Raji (cell line): ENCODE results near the gene GPR183.

ENCODE experiments used
- POLR2A ChIP-seq: IDR thresholded peaks from 2 replicates; pipeline ENCODE4 v1.6.1; 2011; ENCODE audit warnings: low read depth, low read length, control low read depth; ENCODE audit not compliant: insufficient read depth

The GPR183 gene

DNA sequence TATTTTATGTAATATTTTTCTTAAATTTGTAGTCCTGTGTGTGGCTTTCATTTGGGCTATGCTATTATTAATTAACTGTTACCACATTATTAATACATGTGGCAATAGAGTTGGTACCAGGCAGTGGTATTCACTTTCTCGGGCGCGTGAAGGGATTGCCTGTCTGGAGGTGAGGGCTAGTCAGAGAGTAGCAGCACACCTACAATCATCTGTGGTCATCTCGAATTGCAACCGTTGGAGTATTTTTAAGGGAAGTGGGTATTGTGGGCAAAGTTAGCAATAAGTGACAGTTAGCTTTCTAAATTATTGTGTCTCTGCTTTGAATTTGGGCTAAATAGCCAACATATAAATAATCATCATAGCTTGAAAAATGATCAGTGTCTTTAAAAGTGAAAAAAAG, 29.0 kb downstream of the GPR183 start:
- no peak for TF ChIP-seq POLR2A

DNA sequence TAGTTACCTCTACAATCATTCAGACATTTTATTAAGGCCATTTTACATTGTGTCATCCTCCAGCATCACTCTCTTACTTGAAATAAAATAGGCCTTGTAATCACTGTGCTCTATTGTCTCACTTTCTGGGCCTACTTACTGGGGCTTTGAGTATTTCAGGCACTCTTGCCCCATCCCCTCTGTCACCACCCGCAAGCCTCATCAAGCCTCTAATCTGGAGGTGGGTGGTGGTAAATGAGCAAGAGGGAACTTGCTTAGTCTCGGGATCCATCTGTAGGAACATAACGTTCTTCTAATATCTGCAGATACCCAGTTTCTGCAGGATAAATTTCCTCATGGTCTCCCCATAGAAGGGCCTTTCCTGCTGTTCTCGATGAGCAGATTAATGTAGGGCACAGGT, 29.6 kb downstream of the GPR183 start:
- no peak for TF ChIP-seq POLR2A

DNA sequence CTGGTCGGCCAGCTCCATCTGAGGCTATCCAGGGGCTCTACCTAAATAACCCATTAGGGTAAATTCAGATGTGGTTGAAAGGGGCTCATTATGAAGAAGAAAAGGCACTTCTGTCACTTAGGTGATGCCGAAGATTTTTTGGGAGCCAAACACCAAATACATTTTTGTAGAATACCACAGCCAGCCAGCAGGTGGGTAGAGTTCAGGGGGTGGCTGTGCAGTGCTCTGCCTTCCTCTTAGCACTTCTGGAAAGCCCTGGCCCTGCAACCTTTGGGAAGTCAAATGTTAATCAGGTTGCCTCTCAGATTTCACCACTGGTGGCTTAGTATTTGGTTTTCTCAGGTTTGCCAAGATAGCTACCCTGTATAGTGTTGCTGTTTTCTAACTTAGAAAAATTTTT, 30.5 kb downstream of the GPR183 start:
- no peak for TF ChIP-seq POLR2A

DNA sequence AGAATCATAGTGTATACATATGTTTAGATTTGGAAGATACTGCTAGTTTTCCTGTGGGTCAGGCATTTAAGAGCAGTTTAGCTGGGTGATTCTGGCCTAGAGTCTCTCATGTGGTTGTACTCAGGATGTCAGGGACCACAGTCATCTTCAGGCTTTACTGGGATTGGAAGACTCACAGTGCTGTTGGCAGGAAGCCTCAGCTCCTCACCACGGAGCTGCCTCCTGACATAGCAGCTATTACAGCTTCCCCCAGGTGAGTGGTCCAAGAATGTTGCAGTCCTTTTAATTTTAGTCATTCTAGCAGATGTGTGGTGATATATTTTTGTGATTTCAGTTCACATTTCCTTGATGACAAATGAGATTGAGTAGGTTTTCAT, 32.1 kb downstream of the GPR183 start:
- no peak for TF ChIP-seq POLR2A

DNA sequence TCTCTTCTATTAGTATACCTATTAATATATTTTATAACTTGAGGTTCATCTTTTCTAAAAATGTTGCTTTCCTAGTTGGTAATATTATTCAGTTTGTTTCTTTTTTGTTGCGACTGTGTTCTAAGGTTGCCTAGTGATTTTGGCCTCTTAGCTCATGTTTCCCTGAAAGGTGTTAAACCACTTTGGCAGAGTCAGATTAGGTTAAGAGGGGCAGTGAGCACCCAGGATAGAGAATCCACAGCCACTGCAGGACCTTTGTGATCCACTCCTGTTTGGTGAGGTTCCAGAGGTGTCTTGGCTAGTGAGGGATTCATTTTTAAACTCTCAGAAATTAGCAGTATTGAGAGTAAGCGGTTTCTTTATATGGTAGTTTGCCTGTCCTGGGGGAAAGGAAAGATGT, 34.1 kb downstream of the GPR183 start:
- TF ChIP-seq POLR2A = no peak

DNA sequence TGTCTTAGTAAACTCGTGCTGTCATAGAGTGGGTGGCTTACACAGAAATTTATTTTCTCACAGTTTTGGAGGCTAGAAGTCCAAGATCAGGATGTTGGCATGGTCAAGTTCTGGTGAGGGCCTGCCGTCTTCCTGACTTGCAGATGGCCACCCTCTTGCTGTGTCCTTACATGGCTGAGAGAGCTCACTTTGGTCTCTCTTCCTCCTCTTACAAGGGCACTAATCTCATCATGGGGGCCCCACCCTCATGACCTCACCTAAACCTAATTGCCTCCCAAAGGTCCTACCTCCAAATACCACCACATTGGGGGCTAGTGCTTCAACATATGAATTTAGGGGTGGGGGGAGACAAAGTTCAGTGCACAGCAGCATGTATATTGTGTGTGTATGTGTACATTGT, 34.7 kb downstream of the GPR183 start:
- TF ChIP-seq POLR2A = no peak

DNA sequence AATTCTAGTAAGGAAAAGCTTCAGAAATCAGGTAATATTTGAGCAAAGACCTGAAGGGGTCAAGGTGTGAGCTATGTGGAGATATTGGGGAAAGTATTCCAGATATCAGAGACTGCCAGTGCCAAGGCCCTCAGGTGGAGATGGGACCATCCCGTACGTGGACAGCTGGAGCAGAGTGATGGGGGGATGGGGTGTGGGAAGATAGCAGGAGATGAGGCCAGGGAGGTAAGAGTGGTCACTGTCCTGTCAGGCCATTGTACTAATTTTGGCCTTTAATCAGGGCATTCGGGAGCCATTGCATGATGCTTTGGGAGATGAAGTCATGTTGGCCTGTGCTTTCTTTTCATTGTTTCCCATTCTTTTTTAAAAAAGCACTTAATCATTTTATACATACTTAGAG, 36.0 kb downstream of the GPR183 start:
- no peak for TF ChIP-seq POLR2A

DNA sequence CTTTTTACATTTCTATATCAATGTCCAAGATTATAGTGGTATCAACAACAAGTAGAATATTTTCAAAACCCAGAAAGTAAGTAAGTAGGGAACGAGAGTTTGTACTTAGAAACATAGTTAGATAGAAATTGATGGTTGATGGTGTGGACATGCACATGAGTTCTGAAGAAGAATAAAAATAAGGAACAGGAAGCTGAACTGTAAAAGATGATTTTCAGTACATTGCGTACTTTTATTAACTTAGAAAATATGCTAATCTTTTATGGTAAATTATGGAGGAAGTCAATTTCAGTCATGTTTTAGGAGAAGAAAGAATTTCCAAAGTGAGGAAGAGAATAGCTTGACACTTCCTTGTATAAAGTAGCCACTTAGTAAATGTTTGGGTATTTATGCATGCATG, 36.7 kb downstream of the GPR183 start:
- TF ChIP-seq POLR2A = no peak

DNA sequence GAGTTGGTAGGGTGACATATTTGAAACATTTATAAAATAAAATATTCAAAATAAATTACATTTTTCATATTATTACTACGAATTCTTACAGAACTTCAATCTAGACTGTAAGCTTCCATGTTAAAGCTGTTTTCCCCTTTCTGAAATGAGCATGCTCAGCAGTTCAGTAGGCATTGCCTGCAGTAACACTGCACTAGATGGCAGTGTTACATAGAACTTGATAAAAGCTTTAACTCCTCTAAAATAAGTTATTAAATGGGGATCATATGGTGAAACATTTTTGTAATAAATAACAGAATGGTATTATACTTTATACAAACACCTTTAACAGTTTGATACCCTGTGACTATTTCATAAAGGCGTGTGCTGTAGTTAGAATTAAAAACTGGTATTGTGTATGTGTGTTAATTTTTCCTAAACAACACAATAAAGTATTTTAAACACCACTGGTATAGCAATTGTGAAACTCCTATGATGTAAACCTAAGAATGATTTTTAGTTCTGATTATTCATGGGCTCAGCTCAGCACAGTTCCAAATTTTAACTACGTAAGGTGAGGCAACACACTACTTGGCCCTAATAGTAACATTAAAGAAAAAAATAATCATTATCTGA, 37.5 kb downstream of the GPR183 start:
- no peak for TF ChIP-seq POLR2A

DNA sequence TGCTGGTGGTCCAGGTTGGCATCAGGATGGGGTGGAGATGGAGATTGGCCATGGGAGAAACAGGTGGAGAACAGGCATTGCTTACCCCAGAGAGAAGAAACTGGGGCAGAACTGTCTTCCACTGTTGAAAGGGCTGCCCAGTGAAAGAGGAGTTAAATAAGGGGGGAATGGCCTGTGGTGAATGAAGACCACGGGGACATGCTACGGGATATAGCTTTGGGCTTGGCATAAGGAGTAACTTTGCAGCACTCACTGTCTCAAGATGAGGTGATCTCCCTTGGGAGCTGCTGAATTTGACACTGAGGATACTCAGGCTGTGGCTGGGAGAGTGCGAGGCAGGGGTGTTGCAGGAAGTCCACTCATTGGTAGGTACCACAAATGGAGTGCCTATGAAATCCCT, 38.4 kb downstream of the GPR183 start:
- no peak for TF ChIP-seq POLR2A

DNA sequence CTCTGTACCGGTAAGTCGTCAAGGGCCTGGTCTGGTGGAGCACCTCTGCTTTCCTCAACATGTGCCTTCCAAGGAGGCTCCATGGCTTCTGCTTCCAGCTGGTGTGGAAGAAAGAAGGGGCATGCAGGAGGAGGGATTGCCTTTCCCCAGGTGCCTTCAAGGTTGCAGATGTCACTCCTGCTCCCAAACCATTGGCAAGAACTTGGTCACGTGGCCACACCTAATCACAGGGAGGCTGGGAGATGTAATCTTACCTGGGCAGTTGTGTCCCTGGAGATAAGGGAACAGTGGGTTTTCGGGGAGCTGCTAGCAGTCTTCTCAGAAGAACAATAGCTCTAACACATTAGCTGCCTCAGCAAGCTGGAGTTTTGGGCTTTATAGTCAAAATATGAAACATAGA, 39.3 kb downstream of the GPR183 start:
- TF ChIP-seq POLR2A = no peak

DNA sequence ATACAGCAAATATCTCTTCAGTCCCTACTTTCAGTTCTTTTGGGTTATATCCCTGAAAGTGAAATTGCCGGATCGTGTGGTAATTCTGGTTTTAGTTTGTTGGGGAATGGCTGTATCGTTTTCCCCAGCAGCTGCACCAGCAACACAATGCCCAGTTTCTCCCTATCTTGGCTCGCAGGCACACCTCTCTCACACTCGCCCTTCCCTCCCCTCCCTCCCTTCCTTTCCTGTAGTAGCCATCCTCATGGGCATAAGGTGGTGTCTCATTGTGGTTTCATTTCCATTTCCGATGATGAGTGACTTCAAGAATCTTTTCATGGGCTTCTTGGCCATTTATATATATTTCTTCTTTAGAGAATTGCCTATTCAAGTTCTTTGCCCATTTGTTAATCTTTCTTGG, 40.4 kb downstream of the GPR183 start:
- TF ChIP-seq POLR2A = no peak

DNA sequence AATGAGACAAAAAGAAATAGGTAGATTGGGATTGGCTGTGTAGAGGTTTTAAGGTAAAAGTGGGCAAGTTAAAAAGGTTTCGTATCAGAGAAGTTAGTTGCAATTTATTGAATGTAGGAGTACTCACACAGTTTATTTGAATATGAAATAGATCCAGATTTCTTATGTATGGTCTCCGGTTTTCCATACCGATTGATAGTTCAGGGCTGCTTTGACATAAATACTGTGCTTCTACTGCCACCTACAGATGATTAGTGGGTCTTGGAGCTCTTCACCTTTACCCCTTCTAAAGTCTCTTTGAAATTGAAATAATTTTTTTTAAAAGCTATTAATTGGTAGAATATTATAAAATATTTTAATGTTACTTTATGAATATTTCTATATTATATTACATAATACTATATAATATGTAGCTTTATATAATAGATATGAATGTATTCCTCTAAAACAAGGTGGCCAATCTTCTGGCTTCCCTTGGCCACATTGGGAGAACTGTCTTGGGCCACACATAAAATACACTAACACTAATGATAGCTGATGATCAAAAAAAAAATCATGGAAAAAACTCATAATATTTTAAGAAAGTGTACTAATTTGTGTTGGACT, 41.3 kb downstream of the GPR183 start:
- TF ChIP-seq POLR2A = no peak

DNA sequence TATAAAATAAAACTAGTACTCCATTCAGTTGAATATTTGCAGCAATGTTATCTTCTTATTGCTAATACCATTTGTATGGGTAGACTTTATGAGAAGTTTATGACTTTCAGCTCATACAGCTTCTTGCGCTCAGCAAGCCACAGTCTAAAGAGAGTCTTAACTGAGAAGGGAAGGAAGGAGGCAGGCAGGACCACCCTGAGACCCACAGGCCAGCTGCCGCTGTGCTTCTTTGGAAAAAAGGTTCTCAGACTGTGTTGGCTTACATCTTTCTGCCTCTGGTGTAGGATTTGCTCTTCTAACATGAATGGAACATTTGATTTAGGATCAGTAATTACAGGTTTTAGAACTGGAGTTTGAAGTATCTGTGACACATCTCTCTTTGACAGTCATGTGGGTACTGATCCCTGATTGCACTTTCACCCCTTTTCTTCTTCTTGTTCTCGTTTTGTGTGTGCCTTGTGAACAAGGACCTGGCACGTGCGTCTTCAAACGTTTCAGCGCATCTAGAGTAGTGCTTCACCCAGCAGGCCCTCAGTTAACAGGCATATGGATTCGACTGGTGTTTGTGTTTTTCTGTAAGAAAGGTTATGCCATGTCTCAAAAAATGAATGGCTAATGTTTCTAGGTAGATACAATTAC, 41.9 kb downstream of the GPR183 start:
- TF ChIP-seq POLR2A = no peak

DNA sequence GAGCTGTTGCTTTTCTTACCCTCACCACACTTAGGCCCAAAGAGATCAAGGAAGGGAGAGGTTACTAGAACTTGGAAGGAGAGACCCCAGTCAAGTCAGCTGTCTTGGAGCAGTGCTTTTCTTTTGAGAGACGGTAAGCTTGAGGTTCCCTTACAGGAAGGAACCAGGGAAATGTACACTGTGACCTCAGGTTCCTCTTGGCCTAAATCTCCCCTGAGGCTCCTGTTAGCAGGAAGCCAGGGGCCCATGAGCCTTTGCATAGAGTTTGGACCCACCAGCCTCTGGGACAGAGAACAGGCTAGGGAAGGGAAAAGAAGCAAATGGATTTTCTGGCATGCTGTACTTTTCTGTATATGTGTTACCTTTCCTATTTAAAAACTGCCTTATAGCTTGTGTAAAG, 43.1 kb downstream of the GPR183 start:
- TF ChIP-seq POLR2A = no peak

DNA sequence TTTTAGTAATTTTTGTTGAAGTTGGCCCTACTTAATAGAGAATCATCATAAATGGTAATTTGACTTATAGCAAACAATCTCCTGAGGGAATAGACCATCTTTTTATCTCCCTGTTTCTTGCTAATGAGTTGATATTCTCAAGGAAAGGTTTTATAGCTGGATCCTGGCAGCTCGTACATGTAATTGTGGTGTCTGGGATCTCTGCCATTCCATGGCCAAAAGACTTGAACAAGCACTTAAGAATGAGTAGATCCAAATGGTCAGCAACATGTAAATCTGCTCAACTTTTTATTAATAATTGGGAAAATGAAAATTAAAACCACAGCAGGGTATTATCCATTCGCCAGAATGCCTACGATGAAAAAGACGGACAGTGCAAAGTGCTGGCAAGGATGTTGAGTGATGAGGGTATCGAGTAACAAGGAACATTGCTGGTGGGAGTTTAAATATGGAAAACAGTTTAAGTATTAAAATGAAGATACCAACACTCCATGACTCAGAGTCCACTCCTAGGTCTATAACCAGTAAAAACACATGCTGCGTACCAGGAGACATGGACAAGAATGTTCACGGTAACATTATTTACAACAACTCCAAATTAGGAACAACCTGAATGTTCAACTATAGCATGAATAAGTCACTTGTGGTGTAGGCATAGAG, 43.9 kb downstream of the GPR183 start:
- TF ChIP-seq POLR2A = no peak

DNA sequence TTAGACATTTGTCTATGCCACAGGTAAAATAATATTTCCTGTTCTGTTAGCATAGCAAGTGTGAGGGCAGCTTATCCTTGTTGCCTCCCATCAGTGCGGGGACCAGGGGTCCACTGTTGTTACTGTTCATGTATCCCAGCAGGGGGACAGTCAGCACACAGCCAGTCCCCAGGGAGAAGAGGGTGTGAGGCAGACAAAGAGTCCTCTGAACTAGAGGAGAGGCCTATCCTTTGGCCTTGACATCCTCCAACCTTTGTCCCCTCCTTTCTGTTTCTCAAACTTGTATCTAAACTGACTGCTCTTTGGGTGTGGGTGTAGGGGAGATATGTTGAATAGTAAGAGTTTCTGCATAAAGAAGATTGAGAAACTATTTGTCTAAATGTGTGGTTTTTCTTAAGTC, 46.1 kb downstream of the GPR183 start:
- no peak for TF ChIP-seq POLR2A

DNA sequence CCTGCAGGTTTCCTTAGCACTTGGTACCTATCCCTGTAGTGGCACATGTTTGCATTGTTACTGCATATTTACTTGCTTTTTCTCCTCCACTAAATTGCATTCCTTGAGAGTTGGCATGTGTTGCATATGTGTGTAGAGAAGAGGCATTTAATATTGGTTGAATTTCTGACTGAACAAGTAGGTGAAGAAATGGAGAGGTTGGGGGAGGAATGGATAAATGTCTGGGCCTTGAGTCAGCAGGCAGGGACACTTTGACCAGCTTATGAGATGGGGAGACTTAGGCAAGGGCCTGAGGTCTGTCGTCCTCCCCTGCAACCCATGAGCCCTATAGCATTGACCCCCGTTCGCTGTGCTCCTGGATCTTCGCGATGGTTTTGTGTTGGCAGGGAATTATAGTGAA, 47.0 kb downstream of the GPR183 start:
- no peak for TF ChIP-seq POLR2A
